Forelimb muscle (tissue), 1 donor: ENCODE measurements around the gene LTBP3. TPM values are rescaled to one million over a fixed set of nuclear protein-coding genes. Genes with fewer than 3 reads are reported as not detected.

Experiments
- DNase-seq: peaks from one replicate; pipeline ENCODE4 v3.0.0-alpha.2; 2013; ENCODE audit warnings: low read depth
- polyA plus RNA-seq: library from polyadenylated mRNA; unstranded; fragments of 120-200 nt; gene quantifications from one replicate; pipeline ENCODE4 v1.2.1, GENCODE V29; 2013; ENCODE audit not compliant: insufficient read length

LTBP3 gene
- polyA plus RNA-seq, 1 donor, result 131 TPM

- no peak for DNase-seq
These were observed 51.2 kb downstream of the LTBP3 start for GRCh38 chr11:65506772-65507505.

- DNase-seq, result no peak
These were observed 51.8 kb downstream of the LTBP3 start for GRCh38 chr11:65506290-65506771.

GRCh38 chr11:65505466-65506289 lies 52.5 kb downstream of the LTBP3 start:
- no peak for DNase-seq

DNA sequence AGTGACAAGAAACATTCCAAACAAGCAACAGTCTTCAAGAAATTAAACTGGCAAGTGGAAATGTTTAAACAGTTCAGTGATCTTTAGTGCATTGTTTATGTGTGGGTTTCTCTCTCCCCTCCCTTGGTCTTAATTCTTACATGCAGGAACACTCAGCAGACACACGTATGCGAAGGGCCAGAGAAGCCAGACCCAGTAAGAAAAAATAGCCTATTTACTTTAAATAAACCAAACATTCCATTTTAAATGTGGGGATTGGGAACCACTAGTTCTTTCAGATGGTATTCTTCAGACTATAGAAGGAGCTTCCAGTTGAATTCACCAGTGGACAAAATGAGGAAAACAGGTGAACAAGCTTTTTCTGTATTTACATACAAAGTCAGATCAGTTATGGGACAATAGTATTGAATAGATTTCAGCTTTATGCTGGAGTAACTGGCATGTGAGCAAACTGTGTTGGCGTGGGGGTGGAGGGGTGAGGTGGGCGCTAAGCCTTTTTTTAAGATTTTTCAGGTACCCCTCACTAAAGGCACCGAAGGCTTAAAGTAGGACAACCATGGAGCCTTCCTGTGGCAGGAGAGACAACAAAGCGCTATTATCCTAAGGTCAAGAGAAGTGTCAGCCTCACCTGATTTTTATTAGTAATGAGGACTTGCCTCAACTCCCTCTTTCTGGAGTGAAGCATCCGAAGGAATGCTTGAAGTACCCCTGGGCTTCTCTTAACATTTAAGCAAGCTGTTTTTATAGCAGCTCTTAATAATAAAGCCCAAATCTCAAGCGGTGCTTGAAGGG lies 53.3 kb downstream of the LTBP3 start:
- no peak for DNase-seq

DNA sequence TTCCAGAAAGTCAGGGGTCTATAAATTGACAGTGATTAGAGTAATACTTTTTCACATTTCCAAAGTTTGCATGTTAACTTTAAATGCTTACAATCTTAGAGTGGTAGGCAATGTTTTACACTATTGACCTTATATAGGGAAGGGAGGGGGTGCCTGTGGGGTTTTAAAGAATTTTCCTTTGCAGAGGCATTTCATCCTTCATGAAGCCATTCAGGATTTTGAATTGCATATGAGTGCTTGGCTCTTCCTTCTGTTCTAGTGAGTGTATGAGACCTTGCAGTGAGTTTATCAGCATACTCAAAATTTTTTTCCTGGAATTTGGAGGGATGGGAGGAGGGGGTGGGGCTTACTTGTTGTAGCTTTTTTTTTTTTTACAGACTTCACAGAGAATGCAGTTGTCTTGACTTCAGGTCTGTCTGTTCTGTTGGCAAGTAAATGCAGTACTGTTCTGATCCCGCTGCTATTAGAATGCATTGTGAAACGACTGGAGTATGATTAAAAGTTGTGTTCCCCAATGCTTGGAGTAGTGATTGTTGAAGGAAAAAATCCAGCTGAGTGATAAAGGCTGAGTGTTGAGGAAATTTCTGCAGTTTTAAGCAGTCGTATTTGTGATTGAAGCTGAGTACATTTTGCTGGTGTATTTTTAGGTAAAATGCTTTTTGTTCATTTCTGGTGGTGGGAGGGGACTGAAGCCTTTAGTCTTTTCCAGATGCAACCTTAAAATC lies 54.0 kb downstream of the LTBP3 start:
- DNase-seq, result no peak

GRCh38 chr11:65503368-65503948 lies 54.7 kb downstream of the LTBP3 start:
- DNase-seq, result no peak

- DNase-seq, result no peak
These were observed 55.4 kb downstream of the LTBP3 start for GRCh38 chr11:65502555-65503367.

DNA sequence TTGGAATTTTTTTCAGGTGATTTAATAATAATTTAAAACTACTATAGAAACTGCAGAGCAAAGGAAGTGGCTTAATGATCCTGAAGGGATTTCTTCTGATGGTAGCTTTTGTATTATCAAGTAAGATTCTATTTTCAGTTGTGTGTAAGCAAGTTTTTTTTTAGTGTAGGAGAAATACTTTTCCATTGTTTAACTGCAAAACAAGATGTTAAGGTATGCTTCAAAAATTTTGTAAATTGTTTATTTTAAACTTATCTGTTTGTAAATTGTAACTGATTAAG lies 55.9 kb downstream of the LTBP3 start:
- no peak for DNase-seq

- DNase-seq, result no peak
These were observed 56.5 kb downstream of the LTBP3 start for GRCh38 chr11:65501472-65502273.

DNA sequence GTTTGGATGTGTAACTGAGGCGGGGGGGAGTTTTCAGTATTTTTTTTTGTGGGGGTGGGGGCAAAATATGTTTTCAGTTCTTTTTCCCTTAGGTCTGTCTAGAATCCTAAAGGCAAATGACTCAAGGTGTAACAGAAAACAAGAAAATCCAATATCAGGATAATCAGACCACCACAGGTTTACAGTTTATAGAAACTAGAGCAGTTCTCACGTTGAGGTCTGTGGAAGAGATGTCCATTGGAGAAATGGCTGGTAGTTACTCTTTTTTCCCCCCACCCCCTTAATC lies 57.0 kb downstream of the LTBP3 start:
- DNase-seq, result no peak

DNA sequence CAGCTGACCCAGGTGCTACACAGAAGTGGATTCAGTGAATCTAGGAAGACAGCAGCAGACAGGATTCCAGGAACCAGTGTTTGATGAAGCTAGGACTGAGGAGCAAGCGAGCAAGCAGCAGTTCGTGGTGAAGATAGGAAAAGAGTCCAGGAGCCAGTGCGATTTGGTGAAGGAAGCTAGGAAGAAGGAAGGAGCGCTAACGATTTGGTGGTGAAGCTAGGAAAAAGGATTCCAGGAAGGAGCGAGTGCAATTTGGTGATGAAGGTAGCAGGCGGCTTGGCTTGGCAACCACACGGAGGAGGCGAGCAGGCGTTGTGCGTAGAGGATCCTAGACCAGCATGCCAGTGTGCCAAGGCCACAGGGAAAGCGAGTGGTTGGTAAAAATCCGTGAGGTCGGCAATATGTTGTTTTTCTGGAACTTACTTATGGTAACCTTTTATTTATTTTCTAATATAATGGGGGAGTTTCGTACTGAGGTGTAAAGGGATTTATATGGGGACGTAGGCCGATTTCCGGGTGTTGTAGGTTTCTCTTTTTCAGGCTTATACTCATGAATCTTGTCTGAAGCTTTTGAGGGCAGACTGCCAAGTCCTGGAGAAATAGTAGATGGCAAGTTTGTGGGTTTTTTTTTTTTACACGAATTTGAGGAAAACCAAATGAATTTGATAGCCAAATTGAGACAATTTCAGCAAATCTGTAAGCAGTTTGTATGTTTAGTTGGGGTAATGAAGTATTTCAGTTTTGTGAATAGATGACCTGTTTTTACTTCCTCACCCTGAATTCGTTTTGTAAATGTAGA lies 57.6 kb downstream of the LTBP3 start:
- DNase-seq, result no peak

- DNase-seq, result no peak
These were observed 58.3 kb downstream of the LTBP3 start for GRCh38 chr11:65499713-65500386.

GRCh38 chr11:65498977-65499712 lies 59.0 kb downstream of the LTBP3 start, which contains the start of gene MALAT1:
TSS of gene MALAT1 (plus strand) at chr11:65499045.
- DNase-seq, result no peak

DNA sequence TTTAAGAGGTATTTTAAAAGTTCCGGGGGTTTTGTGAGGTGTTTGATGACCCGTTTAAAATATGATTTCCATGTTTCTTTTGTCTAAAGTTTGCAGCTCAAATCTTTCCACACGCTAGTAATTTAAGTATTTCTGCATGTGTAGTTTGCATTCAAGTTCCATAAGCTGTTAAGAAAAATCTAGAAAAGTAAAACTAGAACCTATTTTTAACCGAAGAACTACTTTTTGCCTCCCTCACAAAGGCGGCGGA lies 59.5 kb downstream of the LTBP3 start:
- no peak for DNase-seq

DNA sequence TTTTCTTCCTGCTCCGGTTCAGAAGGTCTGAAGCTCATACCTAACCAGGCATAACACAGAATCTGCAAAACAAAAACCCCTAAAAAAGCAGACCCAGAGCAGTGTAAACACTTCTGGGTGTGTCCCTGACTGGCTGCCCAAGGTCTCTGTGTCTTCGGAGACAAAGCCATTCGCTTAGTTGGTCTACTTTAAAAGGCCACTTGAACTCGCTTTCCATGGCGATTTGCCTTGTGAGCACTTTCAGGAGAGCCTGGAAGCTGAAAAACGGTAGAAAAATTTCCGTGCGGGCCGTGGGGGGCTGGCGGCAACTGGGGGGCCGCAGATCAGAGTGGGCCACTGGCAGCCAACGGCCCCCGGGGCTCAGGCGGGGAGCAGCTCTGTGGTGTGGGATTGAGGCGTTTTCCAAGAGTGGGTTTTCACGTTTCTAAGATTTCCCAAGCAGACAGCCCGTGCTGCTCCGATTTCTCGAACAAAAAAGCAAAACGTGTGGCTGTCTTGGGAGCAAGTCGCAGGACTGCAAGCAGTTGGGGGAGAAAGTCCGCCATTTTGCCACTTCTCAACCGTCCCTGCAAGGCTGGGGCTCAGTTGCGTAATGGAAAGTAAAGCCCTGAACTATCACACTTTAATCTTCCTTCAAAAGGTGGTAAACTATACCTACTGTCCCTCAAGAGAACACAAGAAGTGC lies 60.0 kb downstream of the LTBP3 start:
- DNase-seq, result no peak

GRCh38 chr11:65497141-65498041 lies 60.8 kb downstream of the LTBP3 start:
- DNase-seq, result peak; percentile 95
